Liver (tissue), 9 donors: ENCODE measurements around the gene GDF2. TPM values are rescaled to one million over a fixed set of nuclear protein-coding genes. Genes with fewer than 3 reads are reported as not detected.

Experiments used
- DNase-seq: peaks from one replicate; pipeline ENCODE4 v3.0.0-alpha.2; 2017; ENCODE audit warnings: low spot score
- H3K27ac ChIP-seq, 2 donors: one replicate each; pipeline ENCODE4 v1.7.0; 2013; ENCODE audit warnings: inconsistent platforms in 2 of 2, low read length in 2 of 2, control low read depth in 1 of 2, low read depth in 1 of 2, mild to moderate bottlenecking in 1 of 2
- H3K27me3 ChIP-seq, 4 donors: one replicate each; pipeline versions ENCODE4 v1.6.1 to v1.7.0; 2013; ENCODE audit warnings: low read length in 3 of 4, inconsistent platforms in 1 of 4, mild to moderate bottlenecking in 1 of 4, moderate library complexity in 1 of 4; ENCODE audit not compliant: control insufficient read depth in 4 of 4, insufficient read depth in 4 of 4
- H3K36me3 ChIP-seq, 4 donors: one replicate each; pipeline versions ENCODE4 v1.6.1 to v1.7.0; 2013; ENCODE audit warnings: low read length in 3 of 4, mild to moderate bottlenecking in 3 of 4, low read depth in 1 of 4, moderate library complexity in 1 of 4; ENCODE audit not compliant: control insufficient read depth in 4 of 4, insufficient read depth in 3 of 4
- H3K4me1 ChIP-seq, 4 donors: one replicate each; pipeline versions ENCODE4 v1.6.1 to v1.7.0; 2013; ENCODE audit warnings: low read length in 3 of 4, mild to moderate bottlenecking in 3 of 4, moderate library complexity in 1 of 4; ENCODE audit not compliant: control insufficient read depth in 4 of 4, insufficient read depth in 4 of 4
- H3K4me3 ChIP-seq, 3 donors: one replicate each; pipeline versions ENCODE4 v1.6.1 to v1.7.0; 2013; ENCODE audit warnings: low read length in 3 of 3, control low read depth in 1 of 3, low read depth in 1 of 3, mild to moderate bottlenecking in 1 of 3
- H3K9ac ChIP-seq, 2 donors: one replicate each; pipeline ENCODE4 v1.7.0; 2013; ENCODE audit warnings: low read length in 2 of 2, mild to moderate bottlenecking in 2 of 2, moderate library complexity in 2 of 2, control low read depth in 1 of 2, low read depth in 1 of 2
- H3K9me3 ChIP-seq, 4 donors: one replicate each; pipeline versions ENCODE4 v1.6.1 to v1.7.0; 2013; ENCODE audit warnings: low read length in 3 of 4; ENCODE audit not compliant: control insufficient read depth in 4 of 4
- ATF3 ChIP-seq: IDR thresholded peaks from 2 replicates; pipeline ENCODE4 v1.6.1; 2016; ENCODE audit warnings: antibody characterized with exemption
- CTCF ChIP-seq: fragments of 150-350 bp; IDR thresholded peaks from 2 replicates; pipeline ENCODE4 v1.5.1; 2017; ENCODE audit warnings: improper control_type of control experiment, low read depth, low read length; ENCODE audit not compliant: missing input control
- EGR1 ChIP-seq, 2 donors: IDR thresholded peaks; 2 replicates each; pipeline ENCODE4 v1.6.1; 2016 to 2018; ENCODE audit warnings: antibody characterized with exemption in 2 of 2, low read depth in 2 of 2
- FOXA1 ChIP-seq: IDR thresholded peaks from 2 replicates; pipeline ENCODE4 v1.6.1; 2016; ENCODE audit warnings: antibody characterized with exemption
- FOXA2 ChIP-seq: IDR thresholded peaks from 2 replicates; pipeline ENCODE4 v1.6.1; 2016; ENCODE audit warnings: antibody characterized with exemption
- GABPA ChIP-seq, 2 donors: IDR thresholded peaks in 1 of 2; conservative IDR thresholded peaks in 1 of 2; 2 replicates each; pipeline ENCODE4 v1.6.1; 2016; ENCODE audit warnings: antibody characterized with exemption in 2 of 2, mild to moderate bottlenecking in 1 of 2, moderate library complexity in 1 of 2
- HNF4A ChIP-seq, 2 donors: conservative IDR thresholded peaks; 2 replicates each; pipeline ENCODE4 v1.6.1; 2016; ENCODE audit warnings: antibody characterized with exemption in 2 of 2, mild to moderate bottlenecking in 2 of 2
- HNF4G ChIP-seq: IDR thresholded peaks from 2 replicates; pipeline ENCODE4 v1.6.1; 2016; ENCODE audit warnings: antibody characterized with exemption
- JUND ChIP-seq, 2 donors: IDR thresholded peaks; 2 replicates each; pipeline ENCODE4 v1.6.1; 2016; ENCODE audit warnings: antibody characterized with exemption in 2 of 2
- MAX ChIP-seq: IDR thresholded peaks from 2 replicates; pipeline ENCODE4 v1.6.1; 2016; ENCODE audit warnings: antibody characterized with exemption
- NR2F2 ChIP-seq: IDR thresholded peaks from 2 replicates; pipeline ENCODE4 v1.6.1; 2016; ENCODE audit warnings: antibody characterized with exemption
- RAD21 ChIP-seq, 2 donors: IDR thresholded peaks; 2 replicates each; pipeline ENCODE4 v1.6.1; 2016; ENCODE audit warnings: antibody characterized with exemption in 2 of 2, mild to moderate bottlenecking in 2 of 2
- REST ChIP-seq: IDR thresholded peaks from 2 replicates; pipeline ENCODE4 v1.6.1; 2016; ENCODE audit warnings: antibody characterized with exemption, mild to moderate bottlenecking
- RXRA ChIP-seq, 2 donors: IDR thresholded peaks; 2 replicates each; pipeline ENCODE4 v1.6.1; 2017 to 2018; ENCODE audit warnings: antibody characterized with exemption in 2 of 2, mild to moderate bottlenecking in 1 of 2
- SP1 ChIP-seq: IDR thresholded peaks from 2 replicates; pipeline ENCODE4 v1.6.1; 2018; ENCODE audit warnings: antibody characterized with exemption, mild to moderate bottlenecking
- TAF1 ChIP-seq: conservative IDR thresholded peaks from 2 replicates; pipeline ENCODE4 v1.6.1; 2016; ENCODE audit warnings: antibody characterized with exemption, mild to moderate bottlenecking
- YY1 ChIP-seq: IDR thresholded peaks from 2 replicates; pipeline ENCODE4 v1.6.1; 2016; ENCODE audit warnings: antibody characterized with exemption, mild to moderate bottlenecking
- ZBTB33 ChIP-seq: IDR thresholded peaks from 2 replicates; pipeline ENCODE4 v1.6.1; 2016; ENCODE audit warnings: antibody characterized with exemption
- WGBS: extraction: QIAGEN DNeasy Blood & Tissue Kit; methylation state at CpG from one replicate; pipeline ENCODE4 v1.1.7; 2013; 5-methylcytosine and 5-hydroxymethylcytosine counted together
- polyA plus RNA-seq, 2 donors: library from polyadenylated mRNA; stranded (reverse) in 1 of 2; unstranded in 1 of 2; fragments of 200-250 nt in 1 of 2; fragments of >200 nt in 1 of 2; fragmentation: Nextera tagmentation in 1 of 2; extraction: Ambion mirVana in 1 of 2; gene quantifications; one replicate each; pipeline versions ENCODE4 v1.2.1 to v1.2.3, GENCODE V29; 2013 to 2015
- total RNA-seq, 2 donors: library from RNA; depleted of rRNA; stranded (reverse); fragments of >200 nt; gene quantifications; one replicate each; pipeline ENCODE4 v1.2.3, GENCODE V29; 2014
- donor health status: healthy.
- donor health status: healthy.
- donor health status: healthy.
- donor health status: healthy.
- donor health status: healthy.

GDF2 gene
- total and polyA plus RNA-seq, 4 donors, result 5.6 to 26.9 (median 14.5) TPM

- WGBS, result 87% methylated on average over 6 of the region's 6 CpGs
- DNase-seq, result no peak
- H3K4me3 ChIP-seq, result no peak overlapping the region
- no peak overlapping the region for H3K9ac ChIP-seq
- H3K27me3 ChIP-seq, result peaks cover 0 to 3% (median 0%) of the 10 kb centered on the region in 4 donors
- no peaks in the 10 kb centered on the region for H3K36me3 ChIP-seq
- H3K27ac ChIP-seq, result no peak overlapping the region
- no peaks in the 10 kb centered on the region for H3K9me3 ChIP-seq
- no peaks in the 10 kb centered on the region for H3K4me1 ChIP-seq
- TF ChIP-seq FOXA2, result no peak
- TF ChIP-seq TAF1, result no peak
- no peak for TF ChIP-seq MAX
- TF ChIP-seq RXRA (IDR thresholded peaks at IDR 0.05), result no peak
- TF ChIP-seq FOXA1, result no peak
- TF ChIP-seq JUND (IDR thresholded peaks at IDR 0.05), result no peak
- no peak for TF ChIP-seq EGR1 (IDR thresholded peaks at IDR 0.05; ENCODE audit: low read depth in 2 of 2)
- TF ChIP-seq YY1, result no peak
- no peak for TF ChIP-seq GABPA (IDR thresholded peaks at IDR 0.05 in 1 of 2, conservative IDR thresholded peaks at IDR 0.05 in 1 of 2)
- no peak for TF ChIP-seq ZBTB33
- no peak for TF ChIP-seq SP1
- TF ChIP-seq HNF4A (conservative IDR thresholded peaks at IDR 0.05), result no peak
These were observed 34.4 kb upstream of the GDF2 start for GRCh38 chr10:47287805-47288204.

- 86% methylated on average over 8 of the region's 8 CpGs for WGBS
These were observed 34.0 kb upstream of the GDF2 start for GRCh38 chr10:47288236-47288635.

More at GRCh38 chr10:47288236-47288635, 34.0 kb upstream of the GDF2 start:
- Histone ChIP-seq H3K27ac (no peak overlapping the region), H3K4me1 (no peaks in the 10 kb centered on the region), H3K27me3 (peaks cover 0 to 3% (median 0%) of the 10 kb centered on the region in 4 donors), H3K36me3 (no peaks in the 10 kb centered on the region), H3K9ac (no peak overlapping the region), H3K9me3 (no peaks in the 10 kb centered on the region), H3K4me3 (no peak overlapping the region)
- TF ChIP-seq EGR1 (IDR thresholded peaks at IDR 0.05; ENCODE audit: low read depth in 2 of 2) (no peak), REST (no peak), MAX (no peak), TAF1 (no peak), FOXA1 (no peak), NR2F2 (no peak), HNF4A (conservative IDR thresholded peaks at IDR 0.05) (no peak), YY1 (no peak), GABPA (IDR thresholded peaks at IDR 0.05 in 1 of 2, conservative IDR thresholded peaks at IDR 0.05 in 1 of 2) (no peak), CTCF (no peak), JUND (IDR thresholded peaks at IDR 0.05) (no peak), FOXA2 (no peak), ATF3 (no peak), ZBTB33 (no peak), RAD21 (IDR thresholded peaks at IDR 0.05) (no peak), HNF4G (no peak), SP1 (no peak)
- no peak for DNase-seq
